Activated naive CD4-positive, alpha-beta T cell treated with anti-CD3 and anti-CD28 coated beads, Interleukin-2, amount 50 U/mL, for 16 hours (primary cell): ENCODE measurements around the gene TMEM266.

Experiments used
- DNase-seq: peaks from one replicate; pipeline ENCODE4 v3.0.0-alpha.2; 2020

Gene TMEM266

DNA sequence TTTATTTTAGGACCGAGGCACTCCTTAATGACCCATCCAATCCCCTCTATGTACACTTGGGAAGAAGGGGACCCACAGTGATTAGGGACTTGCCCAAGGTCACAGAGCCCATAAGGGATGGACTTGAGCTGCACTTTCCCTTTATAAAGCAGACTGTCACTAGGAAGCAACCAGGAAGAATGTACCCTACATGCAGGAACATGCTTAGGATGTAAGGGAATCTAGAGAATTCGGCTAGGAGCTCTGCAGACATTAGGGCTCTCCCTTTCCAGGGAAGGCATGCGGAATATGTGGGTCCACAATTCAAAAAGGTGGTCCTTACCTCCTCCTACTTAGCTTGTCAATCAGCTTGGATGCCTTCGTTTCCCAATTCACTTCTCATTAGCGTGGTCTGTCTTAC lies 78.7 kb downstream of the TMEM266 start:
- DNase-seq: no peak

DNA sequence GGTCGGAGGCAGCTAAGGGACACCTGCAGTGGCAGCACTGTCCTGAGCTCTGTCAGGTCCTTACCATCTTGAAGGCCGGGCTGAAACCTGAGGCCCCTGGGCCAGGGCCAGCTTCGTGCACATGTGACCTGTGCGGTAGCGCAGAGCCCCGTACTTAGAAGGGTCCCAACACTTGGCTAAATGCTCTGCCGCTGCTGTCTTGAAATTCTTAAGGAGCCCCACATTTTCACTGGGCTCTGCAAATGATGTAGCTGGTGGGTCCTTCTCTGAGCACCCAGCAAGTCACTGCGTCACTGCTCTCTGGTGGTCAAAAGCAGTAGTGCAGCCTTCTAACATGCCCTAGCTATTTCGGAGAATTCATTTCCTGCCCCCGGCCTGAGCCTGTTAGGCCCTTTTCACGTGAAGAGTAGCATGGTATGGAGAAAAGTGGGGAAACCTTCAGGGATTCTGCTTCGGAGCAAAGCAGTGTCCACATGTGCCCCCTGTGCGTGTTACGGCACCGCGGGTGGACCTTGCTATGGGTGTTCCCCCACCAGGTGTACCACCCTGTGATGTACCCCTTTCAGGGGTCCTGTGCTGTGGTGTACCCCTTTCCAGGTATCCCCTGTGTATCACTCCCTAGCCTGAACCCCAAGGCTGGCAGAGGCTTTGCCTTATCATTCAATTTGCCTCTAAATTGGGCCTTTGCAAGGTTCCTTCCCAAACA lies 79.7 kb downstream of the TMEM266 start:
- peak; percentile 77 for DNase-seq

DNA sequence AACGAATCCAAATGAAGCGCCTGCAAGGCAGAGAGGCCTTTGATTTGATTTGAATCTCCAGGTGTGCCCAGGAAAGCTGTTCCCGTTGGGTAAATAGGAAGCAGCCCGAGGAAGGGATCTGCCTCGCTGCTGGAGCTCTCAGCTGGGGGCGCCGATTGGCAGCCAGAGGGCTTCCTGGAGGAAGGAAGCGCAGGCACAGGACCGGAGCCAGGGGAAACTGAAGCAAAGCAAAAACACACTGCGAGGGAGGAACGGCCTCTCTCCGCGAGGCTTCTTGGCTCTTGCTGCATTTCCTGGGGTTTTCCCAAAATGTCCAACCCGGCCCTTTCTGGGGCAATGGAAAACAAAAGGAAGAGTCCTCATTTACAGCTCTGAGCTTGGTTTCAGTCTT lies 80.3 kb downstream of the TMEM266 start:
- no peak for DNase-seq

DNA sequence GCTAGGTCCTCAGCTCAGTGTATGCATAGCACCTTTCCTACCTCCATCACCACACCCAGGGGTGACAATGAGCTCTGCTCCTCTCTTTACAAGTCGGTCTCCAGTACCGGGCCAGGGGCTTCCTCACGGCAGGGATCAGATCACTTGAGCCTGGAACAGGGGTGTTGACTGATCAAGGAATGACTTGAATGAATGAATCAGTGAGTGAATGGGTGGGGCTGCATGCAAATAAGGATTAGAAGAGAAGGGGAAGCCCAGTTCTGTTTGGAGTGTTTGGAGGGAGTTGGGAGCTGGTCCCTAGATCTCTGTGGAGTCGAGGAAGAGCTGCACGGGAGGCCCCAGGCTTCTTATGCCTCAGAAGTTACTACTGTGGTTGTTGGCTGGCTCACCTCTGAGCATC lies 87.0 kb downstream of the TMEM266 start:
- DNase-seq: no peak

DNA sequence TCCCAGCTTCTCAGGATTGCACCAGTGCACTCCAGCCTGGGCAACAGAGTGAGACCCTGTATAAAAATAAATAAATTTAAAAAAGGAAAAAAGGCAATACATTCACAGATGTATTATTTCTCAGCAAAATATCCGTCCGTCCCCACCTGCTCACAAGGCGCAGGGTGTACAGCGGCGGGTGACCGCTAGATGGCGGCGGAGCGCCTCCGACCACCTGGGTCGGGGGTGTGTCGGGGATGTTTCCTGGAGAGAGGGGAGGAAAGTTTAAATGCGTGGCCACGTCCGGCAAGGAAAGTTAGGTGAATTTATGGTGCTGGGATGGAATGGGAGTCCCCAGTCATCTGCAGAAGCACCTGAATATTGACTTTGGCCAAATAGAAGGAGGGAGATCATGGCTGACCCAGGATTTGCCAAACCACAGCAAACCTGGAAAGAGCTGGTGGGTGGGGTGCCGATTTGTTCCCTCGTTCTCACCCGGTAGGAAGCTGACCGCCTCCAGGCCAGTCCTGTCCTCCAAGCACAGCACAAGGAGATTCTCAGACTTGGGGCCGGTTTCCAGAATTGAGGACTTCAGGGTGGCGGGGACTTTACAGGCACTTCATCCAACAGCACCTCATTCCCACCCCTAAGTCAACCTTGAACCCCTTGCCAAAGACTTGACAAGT lies 88.3 kb downstream of the TMEM266 start:
- peak; percentile 75 for DNase-seq

DNA sequence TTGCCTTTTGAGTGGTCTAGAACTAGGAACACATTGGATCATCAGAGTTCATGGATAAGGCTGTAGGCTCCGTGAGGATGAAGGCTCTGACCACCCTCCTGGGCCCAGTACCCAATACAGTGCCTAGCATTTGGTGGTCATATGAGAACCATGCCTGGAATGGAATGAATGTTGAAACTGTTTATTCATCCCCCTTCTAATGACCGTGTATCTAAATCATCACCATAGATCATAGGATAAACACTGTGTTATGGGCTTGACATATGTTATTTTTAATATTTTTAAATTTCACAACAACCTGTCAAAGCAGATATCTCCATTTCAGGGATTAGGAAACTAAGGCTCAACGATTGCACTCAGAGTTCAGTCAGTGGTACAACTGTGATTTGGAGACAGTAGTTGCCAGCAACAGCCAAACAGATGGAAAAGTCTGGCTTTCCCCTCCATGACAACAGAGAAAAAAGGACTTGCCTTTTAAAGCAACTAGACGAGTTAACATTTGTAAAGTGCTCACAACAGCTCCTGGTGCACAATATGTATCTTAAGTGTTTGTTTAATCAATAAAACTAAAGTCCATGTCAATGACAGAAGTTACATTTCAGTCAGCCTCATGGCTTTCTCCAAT lies 89.6 kb downstream of the TMEM266 start:
- no peak for DNase-seq

DNA sequence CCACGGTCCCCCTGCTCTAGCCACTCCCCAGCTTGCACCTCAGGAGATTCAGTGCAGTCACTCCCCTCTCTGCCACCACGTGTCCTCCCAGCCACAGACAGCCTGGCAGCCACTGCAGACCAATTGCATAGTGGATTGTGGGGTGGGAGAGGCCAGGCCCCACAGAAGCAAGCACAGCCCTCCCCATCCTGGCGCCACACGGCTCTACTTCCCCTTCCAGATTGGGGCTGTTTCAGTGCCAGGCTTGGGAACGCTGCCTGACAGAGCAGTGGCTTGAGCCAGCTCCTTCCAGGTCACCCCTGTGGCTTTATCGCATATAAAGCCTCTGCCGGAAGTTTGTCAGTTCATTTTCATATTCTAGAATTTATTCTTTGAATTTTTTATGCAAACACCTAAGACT lies 90.7 kb downstream of the TMEM266 start:
- DNase-seq: no peak

DNA sequence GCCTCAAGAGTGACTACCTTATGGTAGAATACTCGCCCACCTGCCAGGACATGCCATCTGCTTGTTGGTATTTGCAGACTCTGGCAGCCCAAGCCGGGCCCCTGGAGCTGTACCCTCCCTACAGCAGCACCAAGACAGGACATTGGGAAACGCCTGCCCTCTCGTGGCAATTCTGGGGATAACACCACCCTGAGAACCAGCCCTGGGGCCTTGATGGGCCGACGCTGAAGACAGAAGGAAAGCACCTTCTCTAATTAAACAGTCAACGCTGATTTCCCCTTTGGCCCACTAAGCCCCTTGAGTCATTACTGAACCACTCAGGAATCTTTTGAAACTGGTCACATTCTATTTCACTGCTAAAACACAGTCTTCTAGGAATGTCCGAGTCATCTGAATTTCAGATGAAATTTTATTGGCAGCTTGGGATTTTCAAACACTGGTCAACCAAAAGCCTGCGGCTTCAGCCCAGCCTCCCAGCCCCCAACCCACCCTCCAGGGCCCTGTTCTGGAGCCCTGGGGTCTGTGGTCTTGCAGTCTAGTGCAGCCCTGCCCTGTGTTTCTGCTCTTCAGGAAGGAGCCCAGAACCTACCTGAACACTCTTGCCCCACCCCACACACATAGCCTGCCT lies 91.3 kb downstream of the TMEM266 start:
- DNase-seq: peak; percentile 81

DNA sequence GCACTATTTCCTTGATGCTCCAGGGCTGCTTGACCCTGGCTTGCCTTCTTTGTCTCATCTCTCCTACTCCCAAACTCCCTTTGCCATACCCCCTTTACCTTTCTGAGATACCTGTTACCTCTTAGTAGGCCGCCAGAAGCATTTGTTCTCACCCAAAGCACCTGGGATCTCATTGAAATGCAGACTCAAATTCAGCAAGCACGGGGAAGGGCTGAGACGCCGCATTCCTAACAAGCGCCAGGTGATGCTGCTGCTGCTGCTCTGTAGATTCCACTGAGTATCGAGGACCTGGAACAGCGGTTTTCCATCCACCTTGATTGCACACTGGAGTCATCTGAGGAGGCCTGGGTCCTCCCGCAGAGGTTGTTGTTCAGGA lies 91.8 kb downstream of the TMEM266 start:
- no peak for DNase-seq

DNA sequence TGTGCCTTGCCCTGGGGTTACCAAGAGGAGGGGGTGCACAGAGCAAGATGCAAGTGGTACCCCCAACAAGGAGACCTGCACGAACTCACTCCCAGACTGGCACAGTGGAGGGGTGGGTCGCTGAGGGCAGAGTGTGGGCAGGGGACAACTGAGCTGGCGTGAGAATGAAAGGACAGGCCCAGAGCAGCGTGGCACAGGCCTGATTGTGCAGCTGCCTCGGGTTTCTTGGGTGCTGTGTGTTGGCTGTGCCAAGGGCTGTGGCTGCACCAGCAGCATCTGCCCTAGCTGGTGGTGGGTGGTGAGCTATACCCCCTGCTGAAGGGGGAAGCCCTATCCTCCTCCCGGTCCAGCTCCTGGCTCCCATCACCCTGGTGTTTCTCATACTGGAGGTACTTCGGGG lies 92.4 kb downstream of the TMEM266 start:
- DNase-seq: no peak

DNA sequence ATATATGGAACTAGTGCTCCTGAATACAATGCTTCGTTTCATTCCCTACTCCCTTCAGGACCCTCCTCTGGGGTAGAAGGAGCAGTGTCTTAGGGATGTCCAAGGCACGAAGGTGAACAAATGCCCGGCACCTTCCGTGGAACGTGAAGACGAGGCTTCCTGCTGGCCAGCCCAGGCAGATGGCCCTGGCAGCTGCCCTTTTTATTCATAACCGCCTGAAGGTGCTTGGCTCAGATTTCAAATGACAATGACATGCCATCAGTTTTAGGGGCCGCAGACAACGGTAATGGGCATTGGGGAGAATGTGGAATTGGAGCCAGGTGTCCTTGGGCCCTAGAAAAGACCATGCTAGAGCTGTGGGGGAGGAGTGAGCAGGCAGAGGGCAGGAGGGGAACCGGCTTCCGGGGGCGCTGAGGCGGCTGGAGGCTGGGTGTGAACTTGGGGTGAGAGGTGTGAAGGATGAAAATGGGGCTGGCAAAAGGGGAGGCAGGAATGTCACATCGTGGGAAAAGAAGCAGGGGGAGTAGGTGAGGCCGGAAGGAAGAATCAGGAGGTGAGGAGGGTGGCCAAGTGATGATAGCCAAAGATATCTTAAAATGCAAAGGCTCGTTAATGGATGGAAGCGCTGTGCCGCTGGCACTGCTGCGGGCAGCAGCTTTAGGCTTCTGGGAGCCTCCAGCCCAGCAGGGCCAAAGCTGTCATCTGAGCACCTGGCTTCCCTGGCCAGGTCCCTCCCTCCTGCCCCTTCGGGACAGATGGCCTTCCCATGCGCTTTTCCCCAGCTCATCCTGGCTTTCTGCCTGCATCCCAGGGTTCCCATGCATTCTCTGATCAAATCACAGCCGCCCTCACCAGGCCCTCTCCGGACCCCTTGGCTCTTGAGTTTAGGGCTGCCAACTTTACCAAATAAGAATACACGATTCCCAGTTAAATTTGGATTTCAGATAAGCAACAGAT lies 93.7 kb downstream of the TMEM266 start:
- no peak for DNase-seq

DNA sequence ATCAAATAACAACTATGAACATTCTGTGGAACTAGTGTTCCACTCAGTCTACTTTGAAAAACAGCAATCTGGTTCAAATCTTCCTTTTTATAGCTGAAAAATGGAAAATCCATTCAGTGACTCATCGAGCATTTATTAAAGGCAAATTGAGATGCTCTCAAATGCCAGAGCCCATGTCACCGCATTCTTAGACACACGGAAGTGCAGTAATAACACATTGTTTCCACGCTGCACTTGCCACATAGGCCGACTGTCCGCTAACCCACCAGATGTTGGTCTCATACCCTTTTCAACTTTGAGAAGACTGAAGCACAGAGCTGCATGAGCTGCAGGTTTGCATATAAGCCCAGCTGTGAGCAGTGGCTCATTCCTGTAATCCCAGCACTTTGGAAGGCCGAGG lies 95.9 kb downstream of the TMEM266 start:
- no peak for DNase-seq

DNA sequence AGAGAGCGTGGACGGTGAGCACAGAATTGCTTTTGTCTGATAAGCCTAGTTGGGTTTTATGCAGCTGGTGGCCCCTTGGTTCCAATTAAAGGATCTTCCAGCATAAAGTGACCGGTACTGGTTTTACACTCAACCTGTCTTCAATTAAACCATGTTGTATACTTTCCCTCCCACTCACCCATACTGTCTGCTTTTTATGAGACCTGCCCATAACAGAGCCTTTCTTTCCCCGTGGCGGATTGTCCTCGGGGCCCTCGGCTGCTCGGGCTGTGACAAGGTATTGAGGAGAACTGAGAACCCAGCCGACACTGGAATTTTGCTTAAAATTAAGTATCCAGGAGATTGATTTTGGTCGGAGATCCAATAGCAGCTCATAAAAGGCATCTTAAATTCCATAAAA lies 98.4 kb downstream of the TMEM266 start:
- no peak for DNase-seq

DNA sequence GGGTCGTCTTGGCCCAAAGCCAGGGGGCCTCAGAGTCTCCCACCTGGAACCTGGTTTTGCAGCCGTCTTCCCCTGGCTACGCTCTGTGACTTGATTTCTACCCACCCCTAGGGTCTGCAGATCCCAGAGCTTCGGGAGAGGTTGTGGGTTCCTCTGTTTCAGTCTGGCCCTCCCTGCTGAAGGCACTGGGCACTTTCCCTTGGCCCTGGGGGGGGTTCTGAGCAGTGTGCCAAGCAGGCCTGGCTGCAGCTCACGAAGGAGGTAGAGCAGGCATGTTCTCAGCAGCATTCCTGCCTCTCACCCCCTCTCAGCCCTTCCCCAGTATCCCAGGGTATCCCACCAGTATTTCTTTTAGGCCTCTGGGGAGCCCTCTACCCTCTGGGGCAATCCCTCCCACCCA lies 99.0 kb downstream of the TMEM266 start:
- no peak for DNase-seq

DNA sequence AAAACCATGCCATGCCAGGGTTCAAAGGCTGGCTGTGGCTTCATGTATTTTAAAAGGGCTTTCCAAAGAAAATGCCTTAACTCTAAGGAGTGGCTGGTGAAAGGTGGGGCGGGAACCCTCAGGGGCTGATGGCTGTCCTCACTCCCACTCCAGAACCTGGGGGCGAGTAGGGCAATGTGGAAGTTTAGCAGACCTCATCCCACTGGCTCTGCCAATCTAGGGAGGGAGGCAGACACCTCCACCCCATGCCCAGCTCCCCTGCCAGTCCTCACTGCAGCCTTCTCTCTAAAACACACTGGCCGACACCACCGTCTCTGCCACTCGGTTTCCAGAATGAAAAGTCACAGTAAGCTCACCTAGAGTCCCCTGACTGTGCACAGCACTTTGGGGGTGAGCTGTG lies 99.5 kb downstream of the TMEM266 start:
- no peak for DNase-seq

DNA sequence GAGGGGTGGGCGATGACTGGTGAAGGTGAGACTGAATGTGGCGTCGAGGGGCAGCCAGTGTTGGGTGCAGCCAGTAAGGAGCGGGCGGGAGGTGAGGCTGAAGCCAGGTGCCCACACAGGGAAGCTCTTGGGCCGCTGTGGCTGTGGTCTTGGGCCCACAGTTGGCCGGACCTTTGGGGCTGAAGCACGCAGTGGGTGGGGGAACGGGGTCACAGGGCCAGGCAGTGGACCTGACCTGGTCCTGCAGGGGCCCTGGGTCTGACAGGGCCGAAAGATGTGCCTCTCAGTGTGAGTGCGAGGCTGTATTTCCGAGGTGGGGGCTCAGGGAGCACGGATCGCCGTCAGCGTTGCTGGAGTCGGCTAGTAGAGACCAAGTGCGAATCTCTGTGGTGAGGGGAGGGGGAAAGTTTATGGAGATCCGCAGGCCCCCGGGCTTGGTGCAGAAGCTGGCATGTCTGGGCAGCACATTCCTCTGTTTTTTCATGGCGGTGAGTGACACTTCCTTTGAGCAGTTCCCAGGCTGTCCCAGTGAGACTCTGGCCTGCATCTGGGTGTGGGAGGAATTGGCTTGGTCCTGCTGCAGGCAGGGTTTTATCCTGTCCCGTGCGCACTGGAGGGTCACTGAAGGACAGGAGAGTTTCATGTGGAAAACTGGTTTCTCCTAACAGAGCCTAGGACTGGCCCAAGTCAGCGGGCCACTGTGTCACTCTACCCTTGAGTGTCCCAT lies 100.8 kb downstream of the TMEM266 start:
- no peak for DNase-seq

DNA sequence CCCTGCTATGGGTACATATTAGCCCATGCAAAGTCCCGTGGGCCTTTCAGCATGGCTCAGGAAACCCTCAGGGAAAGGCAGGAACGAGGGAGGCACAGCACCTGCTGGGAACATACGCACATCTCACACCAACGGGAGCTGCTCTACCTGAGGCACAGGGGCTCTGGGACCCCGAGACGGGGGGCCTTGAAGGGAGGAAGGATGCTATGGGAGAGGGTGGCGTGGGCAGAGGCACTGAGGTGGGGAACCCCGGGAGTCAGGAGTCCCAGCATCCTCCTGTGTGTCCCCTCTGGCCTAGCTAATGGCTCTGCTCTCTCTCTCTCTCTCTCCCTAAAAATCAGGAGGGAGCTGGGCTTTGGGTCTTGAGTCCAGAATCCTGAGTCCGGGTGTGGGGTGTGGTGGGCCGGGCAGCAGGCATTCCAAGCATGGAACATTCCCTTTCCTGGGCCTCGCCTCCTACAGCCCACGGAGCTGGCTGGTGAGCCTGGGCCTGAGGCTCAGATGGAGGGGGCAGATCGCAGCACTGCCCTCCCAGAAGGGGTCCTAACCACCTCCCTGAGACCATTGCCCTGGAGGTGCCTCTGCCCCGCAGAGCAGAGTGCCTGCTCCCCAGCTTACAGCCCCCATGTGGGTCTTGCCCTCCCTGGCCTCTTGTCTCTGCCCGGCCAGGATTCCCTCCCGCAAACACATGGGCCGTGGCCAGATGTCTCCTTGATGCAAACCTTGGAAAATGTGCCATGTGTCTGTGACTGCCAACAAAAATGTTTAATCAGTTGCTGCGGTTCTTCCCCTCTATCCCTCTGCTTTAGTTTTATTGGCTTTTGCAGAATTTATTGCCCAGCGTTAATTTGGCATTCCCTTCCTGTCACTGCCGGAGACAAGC lies 101.6 kb downstream of the TMEM266 start:
- DNase-seq: no peak

DNA sequence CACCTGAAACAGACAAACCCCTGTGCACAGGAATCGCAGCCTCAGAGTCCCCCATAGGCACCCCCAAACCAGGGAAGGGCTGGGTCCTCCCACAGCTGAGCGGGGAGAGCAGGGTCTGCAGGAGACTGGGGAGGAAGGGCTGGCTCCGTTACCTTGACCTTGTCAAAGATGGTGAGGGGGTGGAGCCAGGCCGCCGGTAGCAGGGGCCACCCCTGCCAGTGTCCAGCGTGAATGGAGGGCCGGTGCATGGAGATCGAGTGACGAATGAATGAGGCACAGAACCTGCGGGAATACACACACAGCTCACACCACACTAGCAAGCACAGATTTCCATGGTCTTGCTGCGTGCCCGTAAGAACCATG lies 102.2 kb downstream of the TMEM266 start:
- no peak for DNase-seq

DNA sequence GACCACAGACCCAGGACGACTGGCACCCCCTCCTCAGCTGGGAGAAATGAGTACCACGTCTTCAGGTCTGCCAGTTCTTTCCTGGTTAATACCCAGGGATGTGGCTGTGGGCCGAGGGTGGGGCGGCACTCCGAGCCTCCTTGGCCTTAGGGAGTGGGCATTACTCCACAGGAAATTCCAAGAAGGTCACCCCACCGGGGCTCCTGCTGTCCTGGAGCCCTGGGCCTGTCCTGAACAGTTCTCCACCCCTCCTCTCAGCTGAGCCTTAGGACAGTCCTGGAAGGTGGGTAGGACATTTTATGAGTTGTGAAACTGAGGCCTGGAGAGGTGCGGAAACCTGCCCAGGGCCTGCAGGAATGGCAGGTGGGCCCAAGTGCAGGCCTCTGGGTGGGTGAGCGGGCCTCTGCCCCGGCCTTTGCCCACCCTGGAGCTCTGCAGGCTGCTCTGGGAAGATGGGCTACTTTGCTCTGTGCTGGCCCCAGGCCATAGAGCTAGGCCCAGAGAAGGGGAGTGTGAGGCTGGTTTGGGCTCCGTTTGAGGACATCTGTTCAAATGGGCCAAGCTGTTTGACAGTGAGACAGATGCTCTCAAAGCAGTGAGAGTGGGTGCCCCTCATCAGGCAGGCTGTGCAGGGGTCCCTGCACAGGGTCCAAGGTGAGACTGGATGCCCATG lies 103.1 kb downstream of the TMEM266 start:
- DNase-seq: no peak

DNA sequence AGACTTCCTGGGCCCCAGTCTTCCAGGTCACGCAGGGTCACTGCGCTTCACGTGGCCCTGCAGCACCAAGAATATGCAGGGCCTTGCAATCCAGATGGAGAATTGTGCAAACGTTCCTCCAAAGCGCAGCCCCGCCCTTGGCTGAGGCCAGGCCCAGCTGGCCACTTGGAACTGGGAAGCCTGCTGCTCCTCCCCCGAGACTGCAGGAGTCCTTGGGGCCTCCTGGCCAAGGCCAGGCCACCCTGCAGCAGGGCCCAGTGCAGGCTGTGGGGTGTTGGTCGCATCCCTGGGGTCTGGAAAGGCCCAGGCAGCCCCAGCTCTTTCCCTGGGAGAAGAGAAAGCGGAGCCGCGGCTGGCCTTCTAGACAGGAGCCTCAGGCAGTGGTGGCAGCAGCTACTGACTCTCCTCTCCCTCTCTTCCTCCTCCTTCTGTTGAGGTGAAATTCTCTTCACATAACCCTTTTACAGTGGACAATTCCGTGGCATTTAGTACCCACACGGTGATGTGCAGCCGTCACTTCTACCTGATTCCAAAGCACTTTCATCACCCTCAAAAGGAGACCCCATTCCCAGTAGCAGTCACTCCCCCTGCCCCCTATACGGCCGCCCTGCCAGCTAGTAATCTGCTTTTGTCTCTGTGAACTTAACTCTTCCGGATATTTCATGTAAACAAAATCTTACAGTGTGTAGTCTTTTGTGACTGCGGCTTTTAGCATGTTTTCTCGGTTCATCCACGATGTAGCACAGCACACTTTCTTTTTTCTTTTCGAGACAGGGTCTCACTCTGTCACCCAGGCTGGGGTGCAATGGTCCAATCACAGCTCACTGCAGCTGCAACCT lies 103.9 kb downstream of the TMEM266 start:
- DNase-seq: no peak
